HG03521 (cell line): ENCODE data around the gene CA5A.
A peak's percentile ranks its signal among the peaks of the same experiment; 100 is the strongest.
"Not testable (repeated sequence)": the region's sequence is repeated elsewhere in the genome, so short reads cannot be mapped to it uniquely, and the experiment has no call there.

ENCODE experiments used
- ATAC-seq: cut with Tn5 transposase; IDR thresholded peaks from one replicate; pipeline ENCODE4 v1.9.1; 2021; ENCODE audit warnings: mild to moderate bottlenecking, moderate library complexity; ENCODE audit not compliant: unreplicated experiment

The CA5A gene

GRCh38 chr16:87897521-87898505, 38.5 kb downstream of the CA5A start:
- ATAC-seq, result no peak

GRCh38 chr16:87896924-87897520, 39.3 kb downstream of the CA5A start:
- not testable (repeated sequence) for ATAC-seq

- ATAC-seq, result not testable (repeated sequence)
Observed at GRCh38 chr16:87896176-87896890, 40.0 kb downstream of the CA5A start.

DNA sequence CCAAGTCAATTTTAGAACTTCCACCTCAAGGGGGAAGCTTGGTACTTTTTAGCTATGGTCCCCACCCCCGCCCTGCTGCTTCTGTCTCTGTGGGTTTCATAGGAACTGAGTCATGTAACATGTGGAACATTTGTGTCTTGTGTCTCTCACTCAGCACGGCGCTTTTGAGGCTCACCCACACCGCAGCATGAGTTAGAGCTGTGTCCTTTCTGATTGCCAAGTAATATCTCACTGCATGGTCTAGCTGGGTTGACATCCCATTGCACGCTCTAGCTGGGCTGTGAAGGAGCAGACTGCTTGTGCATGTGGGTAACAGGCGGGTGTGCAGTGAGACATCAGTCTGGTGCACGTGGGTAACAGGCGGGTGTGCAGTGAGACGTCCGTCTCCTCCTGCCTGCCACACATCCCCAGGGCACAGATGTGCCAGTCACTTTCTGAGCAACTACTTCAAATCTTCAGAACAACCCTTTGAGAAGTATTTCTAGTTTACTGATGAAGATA, 40.6 kb downstream of the CA5A start:
- ATAC-seq, result peak; percentile 56

- not testable (repeated sequence) for ATAC-seq
Observed at GRCh38 chr16:87894005-87894404, 42.3 kb downstream of the CA5A start.

GRCh38 chr16:87891764-87892163, 44.6 kb downstream of the CA5A start:
- ATAC-seq, result no peak

DNA sequence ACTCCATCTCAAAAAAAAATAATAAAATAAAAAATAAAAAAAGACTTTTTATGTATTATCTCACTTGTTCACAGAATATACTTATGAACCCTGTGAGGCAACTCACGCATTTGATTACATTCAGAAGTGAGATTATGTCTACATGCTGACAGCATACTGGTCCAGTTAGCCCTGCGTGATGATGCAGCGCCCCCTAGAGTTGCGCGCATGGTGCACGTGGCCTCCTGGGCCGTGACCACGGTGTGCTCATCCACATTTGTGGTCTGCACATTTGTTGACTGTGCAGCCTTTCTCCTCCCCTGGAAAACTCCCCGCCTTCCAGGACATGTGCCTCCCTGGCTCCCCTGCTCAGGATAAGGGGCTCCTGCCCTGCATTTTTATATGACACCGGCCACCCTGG, 46.6 kb downstream of the CA5A start:
- ATAC-seq, result not testable (repeated sequence)

DNA sequence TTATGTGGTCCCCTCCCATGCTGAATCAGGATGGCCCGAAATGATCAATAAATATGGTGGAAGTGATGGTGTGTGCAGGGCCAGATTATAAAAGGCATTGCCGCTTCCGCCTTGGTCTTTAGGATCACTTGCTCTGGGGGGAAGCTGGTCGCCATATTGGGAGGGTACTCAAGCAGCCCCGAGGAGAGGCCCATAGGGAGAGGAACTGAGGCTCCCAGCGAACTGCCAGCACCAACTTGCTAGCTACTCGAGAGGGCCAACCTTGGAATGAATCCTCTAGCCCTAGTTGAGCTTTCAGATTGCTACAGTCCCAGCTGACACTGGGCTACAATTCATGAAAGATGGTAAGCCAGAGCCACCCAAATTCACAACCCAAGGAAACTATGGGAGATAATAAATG, 48.0 kb downstream of the CA5A start:
- not testable (repeated sequence) for ATAC-seq

DNA sequence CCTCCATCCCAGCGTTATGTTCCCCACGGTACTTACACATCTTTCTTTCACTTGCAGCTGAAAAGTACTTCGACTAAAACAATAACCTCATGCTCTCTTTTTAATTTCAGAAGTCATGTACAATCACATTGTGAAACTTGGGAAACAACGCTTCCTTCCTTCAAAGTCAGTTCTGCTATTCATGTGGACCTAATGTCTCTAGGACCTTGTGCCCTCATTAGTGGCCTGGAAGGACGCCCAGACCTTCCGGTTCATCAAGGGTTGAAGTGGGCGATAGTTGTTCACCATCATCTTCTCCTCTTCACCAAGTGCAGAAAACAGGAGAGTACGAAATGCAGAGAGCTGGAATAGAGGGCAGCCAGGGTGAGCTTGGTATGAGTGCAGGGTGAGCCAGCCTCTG, 48.4 kb downstream of the CA5A start:
- ATAC-seq, result not testable (repeated sequence)

- ATAC-seq, result not testable (repeated sequence)
Observed at GRCh38 chr16:87885371-87885967, 50.9 kb downstream of the CA5A start.

DNA sequence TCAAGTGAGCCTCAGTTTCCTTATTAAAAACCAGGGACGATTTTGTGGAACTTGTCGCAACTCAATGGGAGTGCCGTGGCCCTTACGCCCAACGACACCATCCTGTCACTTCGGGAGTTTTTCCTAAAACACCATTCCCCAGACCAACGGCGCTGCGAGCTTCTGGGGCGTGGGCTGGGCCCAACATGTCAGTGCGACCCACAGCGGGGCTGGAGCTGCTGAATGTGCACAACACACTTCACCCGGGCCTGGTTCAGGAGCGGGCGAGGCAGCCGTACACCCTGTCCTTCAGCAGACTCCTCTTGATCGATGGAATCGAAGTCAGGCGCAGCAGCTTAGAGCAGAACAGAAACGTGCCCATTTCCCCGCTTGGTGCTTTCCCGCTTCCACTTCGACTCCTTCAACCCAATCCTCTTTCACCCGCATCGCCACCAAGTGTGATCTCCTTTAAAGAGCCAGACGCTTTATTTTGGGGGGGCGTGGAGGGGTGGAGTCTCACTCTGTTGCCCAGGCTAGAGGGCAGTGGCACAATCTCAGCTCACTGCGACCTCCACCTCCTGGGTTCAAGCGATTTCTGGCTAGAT, 53.8 kb downstream of the CA5A start:
- no peak for ATAC-seq

- no peak for ATAC-seq
Observed at GRCh38 chr16:87881324-87882200, 54.8 kb downstream of the CA5A start.

DNA sequence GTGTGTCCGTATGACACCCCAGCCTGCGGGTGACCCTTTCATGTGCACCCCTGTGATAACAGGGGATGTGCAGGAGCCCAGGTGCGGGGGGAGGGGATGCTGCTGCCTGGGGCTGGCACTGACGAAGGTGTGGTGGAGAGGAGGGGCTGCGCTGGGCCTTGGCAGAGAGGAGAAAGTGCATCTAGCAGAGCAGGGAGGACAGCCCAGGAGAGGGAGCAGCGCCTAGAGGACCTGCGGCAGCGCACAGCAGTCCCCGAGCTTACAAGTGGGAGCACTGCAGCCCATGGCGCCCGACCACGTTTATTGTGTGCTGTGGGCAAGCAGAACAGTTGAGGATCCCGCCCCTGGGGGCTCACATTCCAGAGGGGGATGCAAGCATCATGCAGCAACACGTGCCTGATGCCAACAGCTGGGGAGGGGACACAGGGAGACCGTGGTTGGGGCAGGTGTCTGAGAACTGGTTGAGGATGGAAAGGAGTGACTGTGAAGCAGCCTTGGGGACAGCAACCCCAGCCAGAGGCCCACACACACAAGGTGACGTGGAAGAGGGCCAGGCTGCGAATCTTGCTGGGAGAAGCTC, 56.1 kb downstream of the CA5A start:
- ATAC-seq, result no peak

DNA sequence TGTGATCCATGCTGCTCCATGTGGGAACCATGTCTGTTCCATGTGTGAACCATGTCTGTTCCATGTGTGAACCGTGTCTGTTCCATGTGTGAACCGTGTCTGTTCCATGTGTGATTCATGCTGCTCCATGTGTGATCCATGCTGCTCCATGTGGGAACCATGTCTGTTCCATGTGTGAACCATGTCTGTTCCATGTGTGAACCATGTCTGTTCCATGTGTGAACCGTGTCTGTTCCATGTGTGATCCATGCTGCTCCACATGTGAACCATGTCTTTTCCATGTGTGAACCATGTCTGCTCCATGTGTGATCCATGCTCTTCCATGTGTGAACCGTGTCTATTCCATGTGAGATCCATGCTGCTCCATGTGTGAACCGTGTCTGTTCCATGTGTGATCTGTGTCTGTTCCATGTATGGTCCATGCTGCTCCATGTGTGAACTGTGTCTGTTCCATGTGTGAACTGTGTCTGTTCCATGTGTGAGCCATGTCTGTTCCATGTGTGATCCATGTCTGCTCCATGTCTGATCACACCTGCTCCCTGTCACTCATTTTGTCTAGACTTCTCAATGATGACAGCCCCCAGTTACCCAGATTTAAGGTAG, 56.8 kb downstream of the CA5A start:
- not testable (repeated sequence) for ATAC-seq

DNA sequence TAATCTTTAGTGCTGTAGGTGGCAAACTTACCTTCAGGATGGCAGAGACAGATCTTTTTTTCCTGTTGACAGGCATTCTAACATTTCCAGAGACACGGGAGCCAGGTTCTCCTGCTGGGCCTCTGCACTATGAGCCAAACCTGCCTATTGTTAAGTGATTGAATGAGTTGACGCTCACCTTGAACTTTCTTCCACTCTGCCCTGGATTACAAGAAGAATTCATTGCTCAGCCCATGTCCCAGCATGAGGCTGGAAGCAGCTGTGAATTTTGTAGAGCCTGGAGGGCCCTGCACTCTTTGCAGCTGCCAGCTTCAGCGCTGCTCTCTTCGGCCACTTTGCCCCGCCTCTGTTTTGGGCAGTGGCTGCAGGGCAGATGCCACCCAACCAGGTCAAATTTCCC, 57.6 kb downstream of the CA5A start:
- ATAC-seq, result no peak

DNA sequence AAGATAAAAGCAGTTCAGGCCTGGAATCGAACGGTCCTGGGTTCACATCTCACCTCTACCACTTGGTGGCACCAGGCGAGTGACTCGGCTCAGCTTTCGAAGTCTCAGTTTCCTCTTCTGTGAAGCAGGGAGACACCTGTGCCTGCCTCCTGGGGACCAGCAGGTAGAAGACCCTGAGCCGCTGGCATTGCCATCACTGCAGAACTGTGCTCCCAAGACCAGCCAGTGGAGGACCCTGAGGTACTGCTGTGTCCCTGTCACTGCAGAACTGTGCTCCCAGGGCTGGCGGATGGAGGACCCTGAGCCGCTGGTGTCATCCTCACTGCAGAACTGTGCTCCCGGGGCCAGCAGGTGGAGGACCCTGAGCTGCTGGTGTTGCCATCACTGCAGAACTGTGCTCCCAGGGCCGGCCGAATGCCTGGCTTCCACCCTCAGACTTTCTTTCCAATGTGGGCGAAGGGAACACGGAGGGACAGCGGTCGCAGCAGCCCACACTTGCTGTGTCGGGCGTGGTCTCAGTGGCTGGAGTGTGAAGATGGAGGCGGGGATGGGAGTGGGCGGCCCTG, 58.3 kb downstream of the CA5A start:
- no peak for ATAC-seq

GRCh38 chr16:87874639-87875427, 61.5 kb downstream of the CA5A start:
- no peak for ATAC-seq
